Measurements from ENCODE around the gene PLEKHA6.
A peak's percentile ranks its signal among the peaks of the same experiment; 100 is the strongest.
"Not testable (repeated sequence)": the region's sequence is repeated elsewhere in the genome, so short reads cannot be mapped to it uniquely, and the experiment has no call there.

The PLEKHA6 gene

GRCh38 chr1:204313675-204314074 is 46.1 kb downstream of the PLEKHA6 start:
- no peaks in the 10 kb centered on the region for H3K9me3 ChIP-seq (ENCODE audit: control insufficient read depth, insufficient read depth, low read length)
- peaks cover 22% of the 10 kb centered on the region for H3K4me1 ChIP-seq (ENCODE audit: insufficient read depth, low read length)
- no peak overlapping the region for H3K9ac ChIP-seq (ENCODE audit: low read depth, low read length)
- H3K36me3 ChIP-seq (ENCODE audit: insufficient read depth, low read length), result no peaks in the 10 kb centered on the region

GRCh38 chr1:204310970-204311369 is 48.8 kb downstream of the PLEKHA6 start:
- not testable (repeated sequence) for H3K9me3 ChIP-seq (ENCODE audit: control insufficient read depth, insufficient read depth, low read length); H3K36me3 ChIP-seq (ENCODE audit: insufficient read depth, low read length); H3K9ac ChIP-seq (ENCODE audit: low read depth, low read length)
- H3K4me1 ChIP-seq (ENCODE audit: insufficient read depth, low read length), result peaks cover 42% of the 10 kb centered on the region

GRCh38 chr1:204308023-204308628 is 51.6 kb downstream of the PLEKHA6 start:
- H3K9ac ChIP-seq (ENCODE audit: low read depth, low read length), result no peak overlapping the region
- H3K36me3 ChIP-seq (ENCODE audit: insufficient read depth, low read length), result no peaks in the 10 kb centered on the region
- H3K4me1 ChIP-seq (ENCODE audit: insufficient read depth, low read length), result peaks cover 50% of the 10 kb centered on the region
- H3K9me3 ChIP-seq (ENCODE audit: control insufficient read depth, insufficient read depth, low read length), result no peaks in the 10 kb centered on the region

GRCh38 chr1:204307334-204307883 is 52.3 kb downstream of the PLEKHA6 start:
- H3K36me3 ChIP-seq (ENCODE audit: insufficient read depth, low read length), result no peaks in the 10 kb centered on the region
- H3K4me1 ChIP-seq (ENCODE audit: insufficient read depth, low read length), result peaks cover 54% of the 10 kb centered on the region
- no peaks in the 10 kb centered on the region for H3K9me3 ChIP-seq (ENCODE audit: control insufficient read depth, insufficient read depth, low read length)
- H3K9ac ChIP-seq (ENCODE audit: low read depth, low read length), result peak overlapping the region; percentile 26; the same call in 1 of the 2 replicates

- Histone ChIP-seq H3K36me3 (ENCODE audit: insufficient read depth, low read length) (no peaks in the 10 kb centered on the region), H3K4me1 (ENCODE audit: insufficient read depth, low read length) (peaks cover 54% of the 10 kb centered on the region), H3K9ac (ENCODE audit: low read depth, low read length) (no peak overlapping the region), H3K9me3 (ENCODE audit: control insufficient read depth, insufficient read depth, low read length) (no peaks in the 10 kb centered on the region)
These were observed 53.7 kb downstream of the PLEKHA6 start for GRCh38 chr1:204306076-204306475.

GRCh38 chr1:204304067-204304466 is 55.7 kb downstream of the PLEKHA6 start:
- Histone ChIP-seq H3K9me3 (ENCODE audit: control insufficient read depth, insufficient read depth, low read length) (no peaks in the 10 kb centered on the region), H3K9ac (ENCODE audit: low read depth, low read length) (no peak overlapping the region), H3K4me1 (ENCODE audit: insufficient read depth, low read length) (peaks cover 44% of the 10 kb centered on the region), H3K36me3 (ENCODE audit: insufficient read depth, low read length) (no peaks in the 10 kb centered on the region)

- H3K4me1 ChIP-seq (ENCODE audit: insufficient read depth, low read length), result peaks cover 40% of the 10 kb centered on the region
- H3K9ac ChIP-seq (ENCODE audit: low read depth, low read length), result no peak overlapping the region
- no peaks in the 10 kb centered on the region for H3K36me3 ChIP-seq (ENCODE audit: insufficient read depth, low read length)
- no peaks in the 10 kb centered on the region for H3K9me3 ChIP-seq (ENCODE audit: control insufficient read depth, insufficient read depth, low read length)
These were observed 57.0 kb downstream of the PLEKHA6 start for GRCh38 chr1:204302769-204303168.

GRCh38 chr1:204301171-204301957 is 58.4 kb downstream of the PLEKHA6 start:
- Histone ChIP-seq H3K36me3 (ENCODE audit: insufficient read depth, low read length) (no peaks in the 10 kb centered on the region), H3K9ac (ENCODE audit: low read depth, low read length) (no peak overlapping the region), H3K4me1 (ENCODE audit: insufficient read depth, low read length) (peaks cover 35% of the 10 kb centered on the region)

GRCh38 chr1:204299814-204300365 is 59.8 kb downstream of the PLEKHA6 start:
- peaks cover 28% of the 10 kb centered on the region for H3K4me1 ChIP-seq (ENCODE audit: insufficient read depth, low read length)
- H3K36me3 ChIP-seq (ENCODE audit: insufficient read depth, low read length), result no peaks in the 10 kb centered on the region
- no peaks in the 10 kb centered on the region for H3K9me3 ChIP-seq (ENCODE audit: control insufficient read depth, insufficient read depth, low read length)
- no peak overlapping the region for H3K9ac ChIP-seq (ENCODE audit: low read depth, low read length)

More at GRCh38 chr1:204301171-204301957, 58.4 kb downstream of the PLEKHA6 start:
- H3K9me3 ChIP-seq (ENCODE audit: control insufficient read depth, insufficient read depth, low read length), result no peaks in the 10 kb centered on the region

- H3K4me1 ChIP-seq (ENCODE audit: insufficient read depth, low read length), result peaks cover 9% of the 10 kb centered on the region; the same call in 1 of the 2 replicates
- no peaks in the 10 kb centered on the region for H3K9me3 ChIP-seq (ENCODE audit: control insufficient read depth, insufficient read depth, low read length)
- no peak overlapping the region for H3K9ac ChIP-seq (ENCODE audit: low read depth, low read length)
These were observed 63.2 kb downstream of the PLEKHA6 start for GRCh38 chr1:204296431-204296988.

GRCh38 chr1:204295671-204296070 is 64.1 kb downstream of the PLEKHA6 start:
- Histone ChIP-seq H3K9me3 (ENCODE audit: control insufficient read depth, insufficient read depth, low read length) (no peaks in the 10 kb centered on the region), H3K9ac (ENCODE audit: low read depth, low read length) (no peak overlapping the region), H3K4me1 (ENCODE audit: insufficient read depth, low read length) (peaks cover 9% of the 10 kb centered on the region; the same call in 1 of the 2 replicates), H3K36me3 (ENCODE audit: insufficient read depth, low read length) (no peaks in the 10 kb centered on the region)

More at GRCh38 chr1:204296431-204296988, 63.2 kb downstream of the PLEKHA6 start:
- H3K36me3 ChIP-seq (ENCODE audit: insufficient read depth, low read length), result no peaks in the 10 kb centered on the region

GRCh38 chr1:204294357-204294756 is 65.4 kb downstream of the PLEKHA6 start:
- peaks cover 9% of the 10 kb centered on the region; the same call in 1 of the 2 replicates for H3K4me1 ChIP-seq (ENCODE audit: insufficient read depth, low read length)
- no peak overlapping the region for H3K9ac ChIP-seq (ENCODE audit: low read depth, low read length)
- no peaks in the 10 kb centered on the region for H3K9me3 ChIP-seq (ENCODE audit: control insufficient read depth, insufficient read depth, low read length)
- H3K36me3 ChIP-seq (ENCODE audit: insufficient read depth, low read length), result no peaks in the 10 kb centered on the region

- peaks cover 13% of the 10 kb centered on the region; the same call in 1 of the 2 replicates for H3K4me1 ChIP-seq (ENCODE audit: insufficient read depth, low read length)
- H3K9me3 ChIP-seq (ENCODE audit: control insufficient read depth, insufficient read depth, low read length), result no peaks in the 10 kb centered on the region
- H3K9ac ChIP-seq (ENCODE audit: low read depth, low read length), result no peak overlapping the region
These were observed 66.0 kb downstream of the PLEKHA6 start for GRCh38 chr1:204293605-204294337.

GRCh38 chr1:204292740-204293139 is 67.0 kb downstream of the PLEKHA6 start:
- Histone ChIP-seq H3K36me3 (ENCODE audit: insufficient read depth, low read length) (no peaks in the 10 kb centered on the region), H3K9me3 (ENCODE audit: control insufficient read depth, insufficient read depth, low read length) (no peaks in the 10 kb centered on the region), H3K9ac (ENCODE audit: low read depth, low read length) (no peak overlapping the region), H3K4me1 (ENCODE audit: insufficient read depth, low read length) (peaks cover 23% of the 10 kb centered on the region)

More at GRCh38 chr1:204293605-204294337, 66.0 kb downstream of the PLEKHA6 start:
- H3K36me3 ChIP-seq (ENCODE audit: insufficient read depth, low read length), result no peaks in the 10 kb centered on the region

Data from ES-I3 (cell line).